ENCODE results near the gene MICB.
"Not testable (repeated sequence)": the region's sequence is repeated elsewhere in the genome, so short reads cannot be mapped to it uniquely, and the experiment has no call there.

The MICB gene

GRCh38 chr6:31497531-31498476 lies at the start of gene MICB:
TSS of gene MICB (plus strand) at chr6:31498145. CDS start at chr6:31498194, 49 bp downstream.
- DNase-seq (ENCODE audit: low read depth in 2 of 2), result peak; percentile 80 to 82

GRCh38 chr6:31450751-31451150 lies 47.2 kb upstream of the MICB start:
- DNase-seq (ENCODE audit: low read depth in 2 of 2), result no peak

GRCh38 chr6:31452859-31453258 lies 45.1 kb upstream of the MICB start:
- DNase-seq (ENCODE audit: low read depth in 2 of 2), result no peak

- no peak for DNase-seq (ENCODE audit: low read depth in 2 of 2)
These were observed 44.7 kb upstream of the MICB start for GRCh38 chr6:31453259-31453658.

- DNase-seq (ENCODE audit: low read depth in 2 of 2), result not testable (repeated sequence)
These were observed 38.1 kb upstream of the MICB start for GRCh38 chr6:31459864-31460263.

- DNase-seq (ENCODE audit: low read depth in 2 of 2), result no peak
These were observed 37.5 kb upstream of the MICB start for GRCh38 chr6:31460361-31461025.

GRCh38 chr6:31462026-31462963 lies 35.6 kb upstream of the MICB start:
- no peak for DNase-seq (ENCODE audit: low read depth in 2 of 2)

- peak; percentile 77 to 87 for DNase-seq (ENCODE audit: low read depth in 2 of 2)
These were observed 34.7 kb upstream of the MICB start for GRCh38 chr6:31462964-31463870.

GRCh38 chr6:31464252-31465184 lies 33.4 kb upstream of the MICB start:
- DNase-seq (ENCODE audit: low read depth in 2 of 2), result no peak

- DNase-seq (ENCODE audit: low read depth in 2 of 2), result no peak
These were observed 32.8 kb upstream of the MICB start for GRCh38 chr6:31465185-31465536.

- DNase-seq (ENCODE audit: low read depth in 2 of 2), result no peak
These were observed 32.2 kb upstream of the MICB start for GRCh38 chr6:31465718-31466117.

GRCh38 chr6:31466466-31466865 lies 31.5 kb upstream of the MICB start:
- no peak for DNase-seq (ENCODE audit: low read depth in 2 of 2)

GRCh38 chr6:31467151-31467550 lies 30.8 kb upstream of the MICB start:
- DNase-seq (ENCODE audit: low read depth in 2 of 2), result no peak

- DNase-seq (ENCODE audit: low read depth in 2 of 2), result no peak
These were observed 29.6 kb upstream of the MICB start for GRCh38 chr6:31468311-31468710.

- no peak for DNase-seq (ENCODE audit: low read depth in 2 of 2)
These were observed 27.1 kb upstream of the MICB start for GRCh38 chr6:31470801-31471200.

GRCh38 chr6:31471711-31472110 lies 26.2 kb upstream of the MICB start:
- no peak for DNase-seq (ENCODE audit: low read depth in 2 of 2)

- no peak for DNase-seq (ENCODE audit: low read depth in 2 of 2)
These were observed 25.7 kb upstream of the MICB start for GRCh38 chr6:31472259-31472658.

- no peak for DNase-seq (ENCODE audit: low read depth in 2 of 2)
These were observed 24.7 kb upstream of the MICB start for GRCh38 chr6:31473244-31473643.

Data from stimulated activated CD8-positive, alpha-beta memory T cell treated with anti-CD3 and anti-CD28 coated beads, Interleukin-7, amount 100 ng/mL, for 4 hours (primary cell).